ENCODE results near the gene FOSL1. TPM values are rescaled to one million over a fixed set of nuclear protein-coding genes. Genes with fewer than 3 reads are reported as not detected.

The FOSL1 gene
- total RNA-seq, 1 experiment from 2014 or later = 186 TPM

DNA sequence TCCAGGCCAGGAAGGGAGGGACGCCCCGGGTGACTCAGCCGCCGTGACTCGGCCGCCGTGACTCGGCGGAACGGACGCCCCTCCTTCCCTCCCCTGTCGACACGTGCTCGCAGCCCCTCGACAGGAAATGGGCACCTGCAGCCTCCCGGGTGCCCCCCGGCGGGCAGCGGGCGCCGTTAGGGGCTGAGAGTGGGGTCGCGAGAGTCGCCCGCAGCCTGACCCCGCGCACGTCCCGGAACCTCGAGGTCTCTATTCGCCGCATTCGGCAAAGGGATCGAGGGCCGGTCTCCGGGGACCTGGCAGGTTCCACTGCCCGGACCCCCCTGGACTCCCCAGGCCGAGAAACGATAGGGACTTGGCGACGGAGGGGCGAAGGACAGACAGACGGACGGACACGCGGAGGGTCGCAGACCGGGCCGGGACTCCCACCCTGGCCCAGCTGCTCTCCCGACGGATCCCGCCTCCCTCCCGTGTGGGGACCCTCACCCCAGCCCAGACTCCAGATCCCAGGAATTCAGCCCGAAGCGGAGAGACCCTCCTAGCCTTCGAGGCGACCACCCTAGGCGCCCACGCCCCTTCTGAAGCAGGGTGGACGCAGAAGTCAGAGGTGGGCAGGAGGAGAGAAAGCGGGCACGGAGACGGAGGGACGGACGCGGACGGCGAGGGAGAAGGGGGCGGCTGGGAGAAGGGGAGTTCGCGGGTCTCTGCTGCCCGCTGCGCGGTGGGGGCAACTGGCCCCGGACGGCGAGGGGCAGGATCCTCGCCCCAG lies 648 bp downstream of the FOSL1 start:
- POLR2A ChIA-PET = interaction anchor here (0.5 to 3.2 kb wide), 7 partner anchors 9 to 125 kb away, joined by 3 to 20 read pairs (median 7); partner anchors contain the start of gene CCDC85B
- CTCF ChIA-PET = interaction anchor here (0.7 kb wide), 1 partner anchor 15 kb away, joined by 10 read pairs; no protein-coding TSS in a partner anchor
- H3K4me1 ChIP-seq (ENCODE audit: control insufficient read depth, insufficient read depth, low read length) = peaks cover 65% of the 10 kb centered on the region
- H3K27me3 ChIP-seq (ENCODE audit: control insufficient read depth, insufficient read depth, low read length) = no peaks in the 10 kb centered on the region
- peak overlapping the region; percentile 87 for H3K27ac ChIP-seq (ENCODE audit: low read length)
- BruUV-seq (replicated peaks) = no TSS peak
- no peak for DNase-seq (ENCODE audit: low read depth, low spot score)
- H3K4me3 ChIP-seq (ENCODE audit: low read depth in 2 of 2, low read length in 2 of 2) = peak overlapping the region; percentile 82 to 89
- intact Hi-C loops (cut with micrococcal nuclease; ENCODE audit: unreplicated experiment) = no loop called here
- ATAC-seq = peak; percentile 19
- TF ChIP-seq SIN3A (IDR thresholded peaks at IDR 0.05; ENCODE audit: borderline replicate concordance, insufficient read depth, low read depth, low read length) (no peak), TCF7L2 (IDR thresholded peaks at IDR 0.05; ENCODE audit: low read depth, low read length) (no peak), POLR2AphosphoS5 (IDR thresholded peaks at IDR 0.05; ENCODE audit: low read depth, low read length) (peak; percentile 65)
- TF ChIP-seq, protein P1, sequence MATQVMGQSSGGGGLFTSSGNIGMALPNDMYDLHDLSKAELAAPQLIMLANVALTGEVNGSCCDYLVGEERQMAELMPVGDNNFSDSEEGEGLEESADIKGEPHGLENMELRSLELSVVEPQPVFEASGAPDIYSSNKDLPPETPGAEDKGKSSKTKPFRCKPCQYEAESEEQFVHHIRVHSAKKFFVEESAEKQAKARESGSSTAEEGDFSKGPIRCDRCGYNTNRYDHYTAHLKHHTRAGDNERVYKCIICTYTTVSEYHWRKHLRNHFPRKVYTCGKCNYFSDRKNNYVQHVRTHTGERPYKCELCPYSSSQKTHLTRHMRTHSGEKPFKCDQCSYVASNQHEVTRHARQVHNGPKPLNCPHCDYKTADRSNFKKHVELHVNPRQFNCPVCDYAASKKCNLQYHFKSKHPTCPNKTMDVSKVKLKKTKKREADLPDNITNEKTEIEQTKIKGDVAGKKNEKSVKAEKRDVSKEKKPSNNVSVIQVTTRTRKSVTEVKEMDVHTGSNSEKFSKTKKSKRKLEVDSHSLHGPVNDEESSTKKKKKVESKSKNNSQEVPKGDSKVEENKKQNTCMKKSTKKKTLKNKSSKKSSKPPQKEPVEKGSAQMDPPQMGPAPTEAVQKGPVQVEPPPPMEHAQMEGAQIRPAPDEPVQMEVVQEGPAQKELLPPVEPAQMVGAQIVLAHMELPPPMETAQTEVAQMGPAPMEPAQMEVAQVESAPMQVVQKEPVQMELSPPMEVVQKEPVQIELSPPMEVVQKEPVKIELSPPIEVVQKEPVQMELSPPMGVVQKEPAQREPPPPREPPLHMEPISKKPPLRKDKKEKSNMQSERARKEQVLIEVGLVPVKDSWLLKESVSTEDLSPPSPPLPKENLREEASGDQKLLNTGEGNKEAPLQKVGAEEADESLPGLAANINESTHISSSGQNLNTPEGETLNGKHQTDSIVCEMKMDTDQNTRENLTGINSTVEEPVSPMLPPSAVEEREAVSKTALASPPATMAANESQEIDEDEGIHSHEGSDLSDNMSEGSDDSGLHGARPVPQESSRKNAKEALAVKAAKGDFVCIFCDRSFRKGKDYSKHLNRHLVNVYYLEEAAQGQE (IDR thresholded peaks at IDR 0.05; ENCODE audit: insufficient read depth in 1 of 2, low read depth in 2 of 2, low read length in 1 of 2) = no peak
- TF ChIP-seq, protein P2, sequence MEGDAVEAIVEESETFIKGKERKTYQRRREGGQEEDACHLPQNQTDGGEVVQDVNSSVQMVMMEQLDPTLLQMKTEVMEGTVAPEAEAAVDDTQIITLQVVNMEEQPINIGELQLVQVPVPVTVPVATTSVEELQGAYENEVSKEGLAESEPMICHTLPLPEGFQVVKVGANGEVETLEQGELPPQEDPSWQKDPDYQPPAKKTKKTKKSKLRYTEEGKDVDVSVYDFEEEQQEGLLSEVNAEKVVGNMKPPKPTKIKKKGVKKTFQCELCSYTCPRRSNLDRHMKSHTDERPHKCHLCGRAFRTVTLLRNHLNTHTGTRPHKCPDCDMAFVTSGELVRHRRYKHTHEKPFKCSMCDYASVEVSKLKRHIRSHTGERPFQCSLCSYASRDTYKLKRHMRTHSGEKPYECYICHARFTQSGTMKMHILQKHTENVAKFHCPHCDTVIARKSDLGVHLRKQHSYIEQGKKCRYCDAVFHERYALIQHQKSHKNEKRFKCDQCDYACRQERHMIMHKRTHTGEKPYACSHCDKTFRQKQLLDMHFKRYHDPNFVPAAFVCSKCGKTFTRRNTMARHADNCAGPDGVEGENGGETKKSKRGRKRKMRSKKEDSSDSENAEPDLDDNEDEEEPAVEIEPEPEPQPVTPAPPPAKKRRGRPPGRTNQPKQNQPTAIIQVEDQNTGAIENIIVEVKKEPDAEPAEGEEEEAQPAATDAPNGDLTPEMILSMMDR (IDR thresholded peaks at IDR 0.05) = no peak
- H3K36me3 ChIP-seq (ENCODE audit: control insufficient read depth, insufficient read depth, low read length) = no peaks in the 10 kb centered on the region; the same call in 1 of the 2 replicates
- H3K9me3 ChIP-seq (ENCODE audit: control insufficient read depth, insufficient read depth, low read depth, low read length) = no peaks in the 10 kb centered on the region
- in situ Hi-C loops (cut with HindIII; ENCODE audit: low pct_unique_long_range_greater_than_20kb, low sequenced_read_pairs) = no loop called here

DNA sequence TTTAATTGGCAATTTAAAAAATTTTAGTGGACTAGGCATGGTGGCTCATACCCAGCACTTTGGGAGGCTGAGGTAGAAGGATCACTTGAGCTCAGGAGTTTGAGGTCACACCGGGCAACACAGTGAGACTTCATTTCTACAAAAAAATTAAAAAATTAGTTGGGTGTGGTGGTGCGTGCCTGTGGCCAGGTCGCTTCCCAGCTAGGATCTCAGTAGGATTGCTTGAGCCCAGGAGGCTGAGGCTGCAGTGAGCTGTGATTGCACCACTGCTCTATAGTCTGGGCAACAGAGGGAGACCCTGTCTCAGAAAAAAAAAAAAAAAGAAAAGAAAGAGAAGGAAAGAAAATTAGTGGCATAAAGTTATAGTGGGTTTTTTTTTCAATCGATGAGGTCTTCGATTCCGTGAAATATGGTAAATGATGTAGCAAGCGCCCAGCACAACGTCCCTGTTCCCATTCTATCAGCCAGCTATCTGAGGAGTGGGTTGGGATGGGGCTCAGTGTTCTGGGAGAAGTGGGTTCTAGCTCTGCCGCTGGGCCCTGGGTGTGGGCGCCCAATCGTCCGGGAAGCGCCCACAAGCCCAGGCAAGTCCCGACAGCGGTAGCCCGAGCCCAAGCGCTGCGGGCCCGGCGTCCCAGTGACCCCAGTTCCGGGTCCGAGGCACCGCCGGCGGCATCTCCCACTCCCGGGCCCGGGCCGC lies 1.4 kb downstream of the FOSL1 start:
- in situ Hi-C loops (cut with HindIII; ENCODE audit: low pct_unique_long_range_greater_than_20kb, low sequenced_read_pairs) = no loop called here
- ChIA-PET CTCF (interaction anchor here (0.7 kb wide), 1 partner anchor 16 kb away, joined by 10 read pairs; no protein-coding TSS in a partner anchor), POLR2A (interaction anchor here (0.5 to 4.4 kb wide), 12 partner anchors 8 to 1059 kb away, joined by 3 to 37 read pairs (median 6); partner anchors contain the start of genes CCDC85B and FIBP)
- DNase-seq (ENCODE audit: low read depth, low spot score) = no peak
- intact Hi-C loops (cut with micrococcal nuclease; ENCODE audit: unreplicated experiment) = no loop called here
- Histone ChIP-seq H3K27ac (ENCODE audit: low read length) (peak overlapping the region; percentile 87), H3K27me3 (ENCODE audit: control insufficient read depth, insufficient read depth, low read length) (no peaks in the 10 kb centered on the region), H3K4me3 (ENCODE audit: low read depth in 2 of 2, low read length in 2 of 2) (peak overlapping the region; percentile 82 to 89), H3K9me3 (ENCODE audit: control insufficient read depth, insufficient read depth, low read depth, low read length) (no peaks in the 10 kb centered on the region), H3K36me3 (ENCODE audit: control insufficient read depth, insufficient read depth, low read length) (no peaks in the 10 kb centered on the region; the same call in 1 of the 2 replicates), H3K4me1 (ENCODE audit: control insufficient read depth, insufficient read depth, low read length) (peaks cover 66% of the 10 kb centered on the region)
- TF ChIP-seq SIN3A (IDR thresholded peaks at IDR 0.05; ENCODE audit: borderline replicate concordance, insufficient read depth, low read depth, low read length) (peak; percentile 85; the same call in 1 of the 2 replicates), TCF7L2 (IDR thresholded peaks at IDR 0.05; ENCODE audit: low read depth, low read length) (no peak), POLR2AphosphoS5 (IDR thresholded peaks at IDR 0.05; ENCODE audit: low read depth, low read length) (no peak)
- TF ChIP-seq, protein P2 (IDR thresholded peaks at IDR 0.05) = no peak
- TF ChIP-seq, protein P1 (IDR thresholded peaks at IDR 0.05; ENCODE audit: insufficient read depth in 1 of 2, low read depth in 2 of 2, low read length in 1 of 2) = 0 out of 4 replicates have a peak, but pooled peaks of 1 of the 2 experiments have one; percentile 32
- BruUV-seq (replicated peaks) = TSS peak; percentile 66
- ATAC-seq = no peak
